ENCODE data around the gene ZNF44. TPM values are rescaled to one million over a fixed set of nuclear protein-coding genes. Genes with fewer than 3 reads are reported as not detected.

The ZNF44 gene
- total and polyA plus RNA-seq, 2 of the 13 experiments (the other 11 are each of a cell fraction or from before 2014, with no cell fraction given): 6.9 to 15.7 TPM

DNA sequence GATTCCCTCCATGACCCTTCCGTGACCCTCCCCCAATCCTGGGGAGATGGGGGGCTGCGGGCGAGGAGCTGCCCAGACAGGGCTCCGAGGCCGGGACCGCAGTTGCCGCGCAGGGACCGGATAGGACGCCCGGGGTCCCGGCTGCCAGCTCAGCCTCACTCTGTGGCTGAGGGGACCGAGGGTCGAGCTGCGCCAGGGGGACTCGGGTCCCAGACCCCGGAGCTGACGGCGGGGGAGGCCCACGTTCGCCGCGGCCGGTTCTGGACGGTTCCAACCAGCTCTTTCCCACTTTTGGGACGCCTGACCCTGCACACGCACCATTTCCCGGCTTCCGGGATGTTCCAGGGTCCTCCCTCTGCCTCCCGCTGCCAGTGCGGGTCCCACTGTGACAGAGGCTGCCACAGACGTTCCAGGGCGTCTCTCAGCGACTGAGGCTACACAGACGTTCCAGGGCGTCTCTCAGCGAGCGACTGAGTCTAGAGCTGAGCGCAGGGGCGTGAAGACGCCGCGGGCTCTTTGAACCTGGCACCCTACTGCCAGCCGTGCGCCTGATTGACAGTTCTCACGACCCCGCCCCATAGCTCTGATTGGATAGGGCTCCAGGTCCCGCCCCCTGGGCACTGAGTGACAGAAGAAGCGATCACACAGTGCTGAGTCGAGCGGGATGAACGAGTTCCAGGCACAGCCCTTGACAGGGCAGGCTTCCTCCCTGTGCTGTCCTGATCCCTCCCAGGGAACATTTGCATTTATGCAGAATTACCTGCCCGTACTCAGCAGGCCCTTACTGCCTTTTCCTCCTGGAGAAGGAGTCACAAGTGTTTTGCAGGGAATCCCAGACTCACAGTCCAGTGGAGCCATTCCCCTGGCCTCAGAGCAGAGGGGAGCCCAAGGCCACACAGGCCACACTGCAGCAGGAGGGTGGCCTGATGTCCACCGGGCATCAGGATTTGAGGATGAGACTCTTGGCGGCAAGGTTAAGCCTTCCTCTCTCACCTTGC lies 38.8 kb upstream of the ZNF44 start, which contains the start of gene ZNF563 (continued):
- TF ChIP-seq, protein P1, sequence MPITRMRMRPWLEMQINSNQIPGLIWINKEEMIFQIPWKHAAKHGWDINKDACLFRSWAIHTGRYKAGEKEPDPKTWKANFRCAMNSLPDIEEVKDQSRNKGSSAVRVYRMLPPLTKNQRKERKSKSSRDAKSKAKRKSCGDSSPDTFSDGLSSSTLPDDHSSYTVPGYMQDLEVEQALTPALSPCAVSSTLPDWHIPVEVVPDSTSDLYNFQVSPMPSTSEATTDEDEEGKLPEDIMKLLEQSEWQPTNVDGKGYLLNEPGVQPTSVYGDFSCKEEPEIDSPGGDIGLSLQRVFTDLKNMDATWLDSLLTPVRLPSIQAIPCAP (CRISPR knock-in tag; IDR thresholded peaks at IDR 0.05; ENCODE audit: low read depth): no peak
- TF ChIP-seq TRIM22 (IDR thresholded peaks at IDR 0.05) (no peak), ZSCAN20 (CRISPR knock-in tag; IDR thresholded peaks at IDR 0.05; ENCODE audit: borderline replicate concordance) (no peak; the same call in 1 of the 2 replicates), MLXIP (CRISPR knock-in tag; IDR thresholded peaks at IDR 0.05; ENCODE audit: borderline replicate concordance) (no peak)

Measured in HepG2 (cell line).